SU-DHL-6 (cell line): ENCODE data around the gene SLC37A2.

Experiments used
- H2AFZ ChIP-seq: fragments of 200-600 bp; sonication (generic); 2 replicates; pipeline ENCODE4 v1.6.1; 2014; ENCODE audit warnings: low read depth, mild to moderate bottlenecking, moderate library complexity, mixed read lengths, antibody characterized with exemption, low read length; ENCODE audit not compliant: severe bottlenecking
- H3F3A ChIP-seq: fragments of 200-600 bp; shearing (Covaris generic); 2 replicates; pipeline ENCODE4 v1.6.0; 2016; ENCODE audit warnings: antibody characterized with exemption, mild to moderate bottlenecking; ENCODE audit not compliant: insufficient read depth
- H3K27ac ChIP-seq: fragments of 200-600 bp; sonication (generic); 2 replicates; pipeline ENCODE4 v1.5.1; 2016; ENCODE audit warnings: low read depth, mild to moderate bottlenecking, low read length, moderate library complexity, mixed read lengths
- H3K27me3 ChIP-seq: fragments of 200-600 bp; sonication (generic), shearing (Covaris generic); 2 replicates; pipeline ENCODE4 v1.6.0; 2014; ENCODE audit warnings: mild to moderate bottlenecking, low read length
- H3K36me3 ChIP-seq: fragments of 200-600 bp; sonication (generic); 2 replicates; pipeline ENCODE4 v1.6.1; 2014; ENCODE audit warnings: mild to moderate bottlenecking, low read length, mixed read lengths
- H3K4me2 ChIP-seq: fragments of 300-600, 200-600 bp; shearing (Covaris generic), sonication (generic); 2 replicates; pipeline ENCODE4 v1.6.0; 2014; ENCODE audit warnings: low read length, low read depth, mild to moderate bottlenecking; ENCODE audit not compliant: poor library complexity, severe bottlenecking
- H3K4me3 ChIP-seq: fragments of 200-600 bp; sonication (generic); 2 replicates; pipeline ENCODE4 v1.5.1; 2014; ENCODE audit warnings: antibody characterized with exemption, low read length, mild to moderate bottlenecking, mixed read lengths; ENCODE audit not compliant: insufficient read depth, poor library complexity, severe bottlenecking
- H3K79me2 ChIP-seq: fragments of 200-600 bp; sonication (generic); 2 replicates; pipeline ENCODE4 v1.6.1; 2014; ENCODE audit warnings: mild to moderate bottlenecking, low read length, moderate library complexity; ENCODE audit not compliant: insufficient read depth
- H3K9ac ChIP-seq: fragments of 200-600 bp; sonication (generic); 2 replicates; pipeline ENCODE4 v1.7.0; 2014; ENCODE audit warnings: mild to moderate bottlenecking, low read length
- H3K9me2 ChIP-seq: fragments of 200-600 bp; sonication (generic); replicated peaks from 2 replicates; pipeline ENCODE4 v1.6.1; 2014; ENCODE audit warnings: low read length; ENCODE audit not compliant: insufficient read depth
- H3K9me3 ChIP-seq: fragments of 200-600 bp; sonication (generic); 2 replicates; pipeline ENCODE4 v1.6.1; 2014; ENCODE audit warnings: low read length, mixed read lengths; ENCODE audit not compliant: insufficient read depth
- H4K20me1 ChIP-seq: fragments of 200-600 bp; sonication (generic); 2 replicates; pipeline ENCODE4 v1.6.1; 2014; ENCODE audit warnings: low read depth, mild to moderate bottlenecking, antibody characterized with exemption, low read length, moderate library complexity, mixed read lengths
- CTCF ChIP-seq: fragments of 200-600 bp; sonication (generic); IDR thresholded peaks from one replicate; pipeline ENCODE4 v1.5.1; 2017; ENCODE audit warnings: antibody characterized with exemption, mild to moderate bottlenecking, low read length, moderate library complexity; ENCODE audit not compliant: insufficient read depth, poor library complexity, severe bottlenecking
- EZH2phosphoT487 ChIP-seq: fragments of 200-600 bp; sonication (generic), shearing (Covaris generic); conservative IDR thresholded peaks from 2 replicates; pipeline ENCODE4 v1.6.1; 2018; ENCODE audit warnings: mild to moderate bottlenecking, antibody characterized with exemption, low read length, moderate library complexity, mixed read lengths

The SLC37A2 gene

DNA sequence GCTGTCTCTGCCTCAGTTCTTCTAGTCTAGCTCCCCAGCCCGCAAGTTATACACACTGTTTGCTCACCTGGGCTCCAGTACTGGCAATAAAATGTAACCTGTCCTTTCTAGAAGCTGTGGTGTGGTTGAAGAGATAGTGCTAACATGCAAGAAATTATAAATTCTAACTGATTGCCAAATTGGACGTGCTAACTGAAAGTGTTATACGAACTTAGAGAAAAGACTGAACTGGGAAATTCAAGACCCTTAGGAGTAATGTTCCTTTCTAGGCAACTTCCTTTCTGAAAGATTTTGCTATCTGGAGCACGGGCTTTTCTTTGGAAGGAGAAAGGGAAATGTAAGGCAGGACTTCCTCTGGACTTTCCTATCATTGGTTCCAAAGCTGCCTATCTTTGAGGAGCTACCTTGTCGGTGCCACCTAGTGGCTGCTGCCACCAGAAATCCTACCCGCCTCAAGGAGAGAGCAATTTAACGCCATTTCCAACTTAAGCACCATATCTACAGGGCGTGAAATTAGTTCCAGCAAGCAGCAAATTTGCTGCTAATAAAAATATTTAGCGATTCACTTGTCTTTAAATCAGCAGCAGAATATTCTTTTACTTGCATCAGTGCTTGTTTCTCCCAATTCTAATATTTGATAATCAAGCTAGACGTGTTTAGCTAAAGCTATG is 61.0 kb downstream of the SLC37A2 start:
- Histone ChIP-seq H3K79me2 (no peaks in the 10 kb centered on the region), H3K9me3 (no peaks in the 10 kb centered on the region), H3K9me2 (no peaks in the 10 kb centered on the region), H3K9ac (no peak overlapping the region), H4K20me1 (no peaks in the 10 kb centered on the region), H3K27ac (no peak overlapping the region), H2AFZ (peak overlapping the region; percentile 61), H3K27me3 (no peaks in the 10 kb centered on the region), H3K4me2 (peak overlapping the region; percentile 29), H3K4me3 (no peak overlapping the region), H3K36me3 (no peaks in the 10 kb centered on the region), H3F3A (no peaks in the 10 kb centered on the region)
- TF ChIP-seq EZH2phosphoT487 (no peak), CTCF (peak; percentile 65)

GRCh38 chr11:125124618-125124992 is 61.5 kb downstream of the SLC37A2 start:
- no peak overlapping the region for H3K27ac ChIP-seq
- peak overlapping the region; percentile 61 for H2AFZ ChIP-seq
- H3K4me2 ChIP-seq = peak overlapping the region; percentile 29
- TF ChIP-seq CTCF = no peak
- TF ChIP-seq EZH2phosphoT487 = no peak
- H4K20me1 ChIP-seq = no peaks in the 10 kb centered on the region
- no peaks in the 10 kb centered on the region for H3K9me2 ChIP-seq
- no peaks in the 10 kb centered on the region for H3K9me3 ChIP-seq
- H3K79me2 ChIP-seq = no peaks in the 10 kb centered on the region
- H3K36me3 ChIP-seq = no peaks in the 10 kb centered on the region
- no peak overlapping the region for H3K4me3 ChIP-seq
- H3K27me3 ChIP-seq = no peaks in the 10 kb centered on the region
- no peak overlapping the region for H3K9ac ChIP-seq
- H3F3A ChIP-seq = no peaks in the 10 kb centered on the region

GRCh38 chr11:125128450-125128849 is 65.3 kb downstream of the SLC37A2 start:
- Histone ChIP-seq H3K27me3 (no peaks in the 10 kb centered on the region), H3K9me3 (no peaks in the 10 kb centered on the region), H2AFZ (no peak overlapping the region), H3K27ac (no peak overlapping the region), H3F3A (no peaks in the 10 kb centered on the region), H3K9me2 (no peaks in the 10 kb centered on the region), H3K36me3 (no peaks in the 10 kb centered on the region), H4K20me1 (no peaks in the 10 kb centered on the region), H3K9ac (no peak overlapping the region), H3K4me3 (no peak overlapping the region), H3K4me2 (no peak overlapping the region), H3K79me2 (no peaks in the 10 kb centered on the region)
- no peak for TF ChIP-seq EZH2phosphoT487
- TF ChIP-seq CTCF = no peak
